ENCODE measurements around the gene ELL2.
"Not testable (repeated sequence)": the region's sequence is repeated elsewhere in the genome, so short reads cannot be mapped to it uniquely, and the experiment has no call there.

ELL2 gene

DNA sequence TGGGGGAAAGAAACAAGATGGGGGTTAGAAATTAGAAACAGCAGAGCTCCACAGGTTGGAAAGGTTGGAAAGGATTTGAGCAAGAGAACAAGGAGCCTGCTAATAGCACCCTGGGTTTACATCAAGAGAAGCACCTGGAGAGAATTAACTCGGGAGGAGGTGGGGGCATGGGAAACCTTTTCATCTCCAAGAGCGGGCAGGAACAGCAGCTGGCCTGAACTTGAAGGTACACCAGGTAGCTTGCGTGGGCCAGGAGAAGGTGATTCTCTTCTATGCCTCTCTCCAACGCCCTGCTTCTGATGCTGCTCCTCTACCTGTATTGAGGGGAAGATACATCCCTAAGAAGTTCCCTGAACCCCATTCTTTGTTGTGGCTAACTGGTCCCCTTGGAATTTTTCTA lies 102.0 kb downstream of the ELL2 start:
- no peak for DNase-seq (ENCODE audit: low spot score)

DNA sequence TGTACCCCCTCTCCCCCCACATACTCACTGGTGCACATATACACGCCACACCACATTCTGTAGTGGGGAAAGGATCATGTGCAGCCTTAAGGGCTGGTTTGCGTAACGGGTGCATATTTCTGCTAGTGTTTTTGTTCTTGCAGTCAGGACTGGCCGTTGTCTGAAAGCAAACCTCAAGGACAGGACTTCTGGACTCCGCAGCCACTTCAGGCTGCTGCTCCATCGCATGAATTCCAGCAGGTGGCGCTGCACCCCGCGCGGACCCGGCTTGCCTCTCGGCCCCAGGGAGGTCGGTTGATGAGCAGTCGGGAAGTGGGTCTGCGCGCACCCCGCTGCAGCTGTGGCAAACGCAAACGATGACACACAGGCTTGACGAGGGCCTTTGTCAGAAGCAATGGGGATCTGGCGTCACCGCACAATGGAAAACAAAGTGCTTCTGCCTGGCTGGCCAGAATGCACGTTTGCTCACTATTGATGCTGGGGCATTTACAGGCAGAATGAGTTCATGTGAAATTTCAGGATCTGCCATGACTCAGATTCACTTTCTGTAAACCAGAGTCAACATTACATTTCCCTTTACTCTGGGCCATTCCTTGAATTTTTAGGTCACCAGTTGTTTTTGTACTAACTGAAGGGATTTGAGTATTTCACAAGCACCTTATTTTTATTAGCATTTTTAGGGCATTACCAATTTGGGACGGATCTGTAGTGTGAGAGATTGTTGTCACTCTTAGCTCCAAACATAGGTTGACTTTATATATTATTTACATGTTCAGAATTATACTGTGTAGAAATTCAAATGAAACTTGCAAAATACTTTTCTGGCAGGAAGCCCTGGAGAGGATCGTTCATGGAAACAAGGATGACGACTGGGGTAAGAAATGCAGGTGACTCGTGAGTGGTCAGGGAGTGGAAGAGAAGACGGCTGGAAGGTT lies 102.7 kb downstream of the ELL2 start:
- peak; percentile 83 for DNase-seq (ENCODE audit: low spot score)

DNA sequence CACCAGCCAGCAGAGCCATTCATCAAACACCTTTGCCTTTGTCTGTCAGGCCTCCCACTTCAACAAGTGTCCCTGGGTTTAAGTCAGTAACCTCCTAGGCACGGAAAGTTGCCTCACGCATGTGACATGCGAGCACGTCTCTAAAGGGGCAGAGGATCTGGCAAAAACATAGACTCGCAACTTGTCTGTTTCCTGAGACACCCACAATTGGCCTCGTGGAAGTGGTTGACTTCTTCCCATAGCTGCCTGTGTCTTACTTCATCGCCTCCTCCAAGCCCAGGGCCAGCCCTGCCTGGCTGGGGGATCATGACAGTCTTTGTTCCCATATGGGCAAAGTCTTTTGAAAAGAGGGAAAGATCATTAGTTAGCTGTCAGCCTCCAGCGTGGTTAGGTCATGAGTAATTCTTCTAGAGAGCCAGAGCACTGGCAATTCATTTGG lies 103.6 kb downstream of the ELL2 start:
- no peak for DNase-seq (ENCODE audit: low spot score)

DNA sequence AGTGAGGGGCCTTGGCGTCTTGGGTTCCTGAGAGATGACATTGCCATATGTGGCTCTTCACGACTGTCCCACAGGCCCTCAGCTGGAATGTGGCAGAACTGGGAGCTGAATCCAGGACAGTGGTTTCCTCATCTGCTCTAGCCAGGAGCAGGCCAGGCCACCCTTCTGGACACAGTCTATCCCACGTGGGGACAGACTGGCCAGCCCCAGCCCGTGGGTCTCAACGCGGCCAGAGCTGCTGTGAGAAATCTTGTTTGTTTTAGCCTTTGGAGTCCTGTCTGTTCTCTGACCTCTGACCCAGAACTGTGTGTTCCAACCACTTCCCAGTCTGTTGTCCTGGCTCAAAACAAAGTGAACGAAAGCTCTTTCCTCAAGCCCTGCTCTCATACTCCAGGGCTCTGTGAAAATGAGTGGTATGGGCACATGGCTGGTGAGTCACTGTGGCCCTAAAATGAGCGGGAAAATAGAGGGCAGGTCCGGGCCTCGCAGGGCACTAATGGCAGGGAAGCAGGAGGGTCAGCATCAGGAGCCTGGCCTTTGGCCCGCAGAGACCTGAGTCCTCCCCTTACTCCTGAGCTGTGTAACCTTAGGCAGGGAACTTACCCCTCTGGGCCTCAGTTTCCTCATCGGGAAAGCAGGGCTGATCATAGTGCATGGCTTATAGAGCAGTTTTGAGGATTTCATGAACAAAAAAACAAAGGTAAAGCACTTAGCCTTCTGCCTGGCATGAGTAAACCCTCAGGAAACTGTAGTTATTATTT lies 104.3 kb downstream of the ELL2 start:
- DNase-seq (ENCODE audit: low spot score), result no peak

DNA sequence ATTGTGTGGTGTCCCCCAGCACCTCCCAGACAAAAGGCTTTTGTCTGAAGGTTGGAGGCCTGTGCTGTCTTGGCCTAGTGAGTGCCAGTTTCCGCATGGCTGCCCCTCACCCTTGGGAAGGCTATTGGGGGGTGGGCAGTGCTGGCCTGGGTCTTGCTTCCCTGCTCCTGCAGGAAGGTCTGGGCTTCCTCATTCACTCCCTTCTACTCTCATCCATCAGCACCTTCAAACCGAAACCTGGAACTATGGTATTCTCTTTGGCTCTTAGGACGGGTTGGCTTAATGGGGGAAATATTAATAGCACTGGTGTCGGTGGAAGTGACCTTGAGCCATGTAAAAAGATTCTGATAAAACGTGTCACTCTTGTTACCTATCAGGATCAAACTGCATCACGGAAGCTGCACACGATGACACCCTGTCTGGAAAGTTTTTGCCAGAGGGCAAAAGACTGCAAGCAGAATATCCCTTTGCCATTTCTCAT lies 105.1 kb downstream of the ELL2 start:
- DNase-seq (ENCODE audit: low spot score), result no peak

DNA sequence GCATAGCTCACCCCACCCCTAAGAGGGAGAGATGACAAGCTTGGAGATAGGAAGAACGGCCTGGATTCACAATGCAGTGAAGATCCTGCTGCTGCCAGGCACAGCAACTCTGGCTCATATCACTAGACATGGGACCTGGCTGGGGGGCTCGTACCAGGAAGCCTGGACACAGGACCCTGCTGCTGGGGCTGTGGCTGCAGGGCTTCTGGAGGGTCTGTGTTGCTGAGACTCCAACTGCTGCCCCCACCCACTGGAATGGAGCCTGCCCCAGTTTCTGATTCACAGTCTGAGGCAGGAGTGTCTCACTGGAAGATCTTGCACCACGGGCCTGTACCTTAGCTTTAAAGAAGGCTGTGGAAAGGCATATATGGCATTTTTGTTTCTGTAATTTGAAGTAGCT lies 108.2 kb downstream of the ELL2 start:
- DNase-seq (ENCODE audit: low spot score), result no peak

DNA sequence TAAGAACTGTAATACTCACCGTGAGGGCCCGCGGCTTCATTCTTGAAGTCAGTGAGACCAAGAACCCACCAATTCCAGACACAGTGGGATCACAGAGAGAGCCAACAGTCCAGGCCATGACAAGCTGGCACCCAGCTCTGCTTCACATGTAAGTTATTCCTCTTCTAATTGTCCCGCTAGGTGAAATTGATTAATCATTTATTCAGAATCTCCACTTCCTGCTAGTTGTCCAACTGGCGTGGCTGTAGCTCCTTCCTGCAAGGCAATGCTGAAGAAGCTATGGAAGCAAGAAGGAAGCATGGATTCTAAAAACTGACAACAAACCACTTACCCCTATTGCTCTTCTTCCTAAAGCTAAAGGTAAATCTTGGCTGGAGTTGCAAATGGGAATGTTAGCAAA lies 109.1 kb downstream of the ELL2 start:
- no peak for DNase-seq (ENCODE audit: low spot score)

DNA sequence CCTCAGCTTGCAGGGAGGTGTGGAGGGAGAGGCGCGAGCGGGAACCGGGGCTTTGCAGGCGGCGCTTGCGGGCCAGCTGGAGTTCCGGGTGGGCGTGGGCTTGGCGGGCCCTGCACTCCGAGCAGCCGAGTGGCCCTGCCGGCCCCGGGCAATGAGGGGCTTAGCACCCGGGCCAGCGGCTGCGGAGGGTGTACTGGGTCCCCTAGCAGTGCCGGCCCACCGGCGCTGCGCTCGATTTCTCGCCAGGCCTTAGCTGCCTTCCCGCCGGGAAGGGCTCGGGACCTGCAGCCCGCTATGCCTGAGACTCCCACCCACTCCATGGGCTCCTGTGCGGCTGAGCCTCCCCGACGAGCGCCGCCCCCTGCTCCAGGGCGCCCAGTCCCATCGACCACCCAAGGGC lies 110.5 kb downstream of the ELL2 start:
- not testable (repeated sequence) for DNase-seq (ENCODE audit: low spot score)

DNA sequence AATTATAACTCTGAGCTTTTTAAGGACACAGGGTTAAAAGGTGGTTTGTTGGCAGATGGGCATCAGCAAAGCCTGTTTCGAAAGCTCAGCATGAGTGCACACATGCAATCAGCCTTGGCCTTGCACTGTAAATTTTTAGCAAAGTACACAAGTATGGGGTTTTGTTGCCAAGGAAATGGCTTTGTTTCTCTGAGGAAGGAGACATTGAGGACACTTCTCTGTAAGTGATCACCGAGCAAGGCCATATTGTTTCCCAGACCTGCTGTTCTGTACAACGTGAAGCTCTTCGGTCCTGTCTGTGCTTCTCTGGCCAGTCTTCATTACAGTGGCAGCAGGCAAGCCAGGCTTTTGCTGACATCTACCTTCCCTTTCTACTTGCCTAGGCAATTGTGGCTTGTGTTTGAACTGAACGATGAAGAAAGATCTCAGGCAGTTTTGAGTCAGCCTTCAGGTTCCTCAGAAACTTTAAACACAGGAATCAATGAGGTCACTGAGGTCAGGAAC lies 111.2 kb downstream of the ELL2 start:
- no peak for DNase-seq (ENCODE audit: low spot score)

DNA sequence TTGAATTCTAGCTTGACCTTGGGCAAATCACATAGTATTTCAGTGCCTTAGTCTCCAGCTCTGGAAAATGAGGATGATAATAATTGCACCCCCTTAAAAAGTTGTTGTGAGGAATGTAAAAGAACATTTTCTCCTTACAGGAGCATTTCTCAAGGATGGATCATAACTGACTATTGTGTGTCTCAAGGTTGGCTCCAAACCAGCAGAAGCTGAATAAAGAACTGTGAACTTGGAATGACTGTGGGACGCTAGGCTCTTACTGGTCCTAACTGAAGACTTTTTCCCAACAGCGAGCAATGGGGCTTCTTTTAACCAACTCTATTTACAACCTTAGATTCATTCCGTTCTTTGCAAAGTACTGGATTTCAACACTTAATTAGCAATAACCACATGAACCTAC lies 113.0 kb downstream of the ELL2 start:
- DNase-seq (ENCODE audit: low spot score), result no peak

DNA sequence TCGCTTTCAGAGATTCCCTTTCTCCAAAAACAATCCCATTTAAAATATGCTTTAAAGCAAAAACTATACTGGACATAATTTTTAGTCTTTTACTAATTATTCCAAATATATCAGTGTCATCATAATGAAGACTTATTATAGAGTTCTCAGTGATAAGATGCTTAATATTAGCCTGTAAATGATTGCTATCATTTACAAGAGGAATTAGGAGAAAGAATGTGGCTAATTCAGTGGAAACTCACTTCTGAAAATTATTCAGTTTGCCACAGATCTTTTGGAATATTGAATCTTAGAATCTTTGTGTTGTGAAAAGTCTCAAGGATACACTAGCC lies 114.4 kb downstream of the ELL2 start:
- no peak for DNase-seq (ENCODE audit: low spot score)

DNA sequence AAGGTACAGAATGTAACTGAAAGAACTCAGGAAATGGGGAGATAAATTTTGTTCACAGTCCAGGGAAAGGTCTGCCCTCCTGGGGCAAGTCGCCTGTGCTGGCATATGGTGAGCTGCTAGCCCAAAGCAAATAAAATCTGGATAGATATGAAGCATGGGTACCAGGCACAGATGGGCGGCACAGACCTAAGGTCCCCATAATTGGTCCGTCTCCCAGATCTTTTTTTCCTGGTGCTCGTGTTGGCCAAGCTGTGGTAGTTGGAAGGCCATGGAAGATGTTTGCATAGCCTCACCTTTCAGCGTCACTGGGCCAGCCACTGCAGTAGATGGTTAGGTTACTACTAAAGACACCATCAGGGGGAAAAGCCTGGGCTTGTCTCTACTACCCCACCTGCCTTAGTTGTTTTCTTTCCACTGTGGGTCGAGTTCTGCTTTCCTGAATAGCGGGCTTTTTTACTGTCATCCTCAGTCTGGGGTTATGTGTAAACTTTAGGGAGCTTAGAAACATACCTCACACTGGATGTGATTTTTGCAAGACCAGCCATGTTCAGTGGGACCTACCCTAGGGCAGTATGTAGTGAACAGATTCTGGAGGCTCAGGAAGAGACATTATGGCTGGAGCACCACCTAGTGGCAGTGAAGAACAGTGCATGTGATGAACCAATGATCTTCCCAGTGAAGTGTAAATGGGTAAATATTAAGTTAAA lies 114.9 kb downstream of the ELL2 start:
- DNase-seq (ENCODE audit: low spot score), result peak; percentile 87

DNA sequence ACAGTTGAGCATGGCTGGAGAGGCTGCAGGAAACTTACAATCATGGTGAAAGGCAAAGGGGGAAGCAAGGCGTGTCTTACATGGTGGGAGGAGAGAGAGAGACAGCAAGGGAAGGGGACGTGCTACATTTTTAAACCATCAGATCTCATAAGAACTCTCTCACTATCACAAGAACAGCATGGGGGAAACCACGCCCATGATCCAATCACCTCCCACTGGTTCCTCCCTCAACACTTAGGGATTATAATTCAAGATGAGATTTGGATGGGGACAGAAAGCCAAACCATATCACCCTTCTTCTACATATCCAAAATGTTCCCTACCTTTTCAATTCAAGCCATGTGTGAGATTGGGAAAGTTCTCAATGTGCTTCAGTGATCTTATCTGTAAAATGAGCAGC lies 116.3 kb downstream of the ELL2 start:
- no peak for DNase-seq (ENCODE audit: low spot score)

DNA sequence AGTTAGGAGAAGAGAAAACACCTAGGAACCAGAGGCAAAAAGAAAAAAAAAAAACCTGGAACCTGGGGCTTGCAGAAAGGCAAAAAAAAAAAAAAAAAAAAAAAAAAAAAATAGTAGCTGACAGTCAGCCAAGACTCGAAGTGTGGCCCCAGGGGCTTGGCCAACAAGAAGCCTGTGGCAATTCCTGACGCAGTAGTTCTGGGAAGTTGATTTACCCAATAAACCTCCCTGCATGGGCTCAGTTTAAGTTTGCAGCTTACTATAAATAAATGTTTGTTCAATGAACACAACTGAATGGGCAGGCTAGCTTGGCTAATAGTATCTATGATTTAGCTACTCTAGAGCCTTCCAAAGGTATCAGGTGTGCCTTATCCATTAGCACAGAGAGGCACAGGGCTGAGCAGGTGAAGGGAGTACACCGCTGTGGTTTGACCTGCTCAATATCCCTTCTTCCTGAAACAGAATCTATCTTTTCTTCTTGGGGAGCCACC lies 117.9 kb downstream of the ELL2 start:
- DNase-seq (ENCODE audit: low spot score), result no peak

DNA sequence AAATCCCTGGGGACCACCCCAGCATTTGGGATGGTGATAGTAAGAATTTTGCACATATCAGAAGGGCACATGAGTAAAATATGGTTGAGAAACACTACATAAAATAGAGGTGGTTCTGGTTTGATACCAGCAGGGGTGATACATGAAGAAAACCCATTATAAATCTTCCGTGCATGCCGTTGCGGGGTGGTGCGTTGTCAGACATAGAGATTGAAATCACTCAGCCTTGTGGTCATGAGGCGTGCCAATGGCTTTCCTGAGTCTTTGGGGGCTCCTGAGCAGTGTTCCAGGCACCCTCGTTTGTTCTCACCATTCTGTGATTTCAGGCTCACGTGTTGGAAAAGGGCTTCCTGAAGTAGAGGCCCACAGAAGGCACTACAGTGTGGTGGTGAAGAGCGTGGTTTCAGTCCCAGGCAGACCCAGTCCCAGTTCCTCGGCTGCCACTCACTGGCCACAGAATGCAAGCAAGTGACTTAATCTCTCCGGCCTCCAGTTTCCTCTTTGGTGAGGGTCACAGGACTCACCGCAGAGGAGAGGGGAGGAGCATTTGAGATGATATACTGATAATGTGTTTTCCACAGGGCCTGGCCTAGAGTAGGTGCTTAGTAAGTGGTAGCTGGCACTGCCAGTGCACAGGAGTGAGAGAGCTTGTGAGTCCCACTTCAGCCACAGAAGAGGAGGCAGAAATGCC lies 118.7 kb downstream of the ELL2 start:
- peak; percentile 85 for DNase-seq (ENCODE audit: low spot score)

DNA sequence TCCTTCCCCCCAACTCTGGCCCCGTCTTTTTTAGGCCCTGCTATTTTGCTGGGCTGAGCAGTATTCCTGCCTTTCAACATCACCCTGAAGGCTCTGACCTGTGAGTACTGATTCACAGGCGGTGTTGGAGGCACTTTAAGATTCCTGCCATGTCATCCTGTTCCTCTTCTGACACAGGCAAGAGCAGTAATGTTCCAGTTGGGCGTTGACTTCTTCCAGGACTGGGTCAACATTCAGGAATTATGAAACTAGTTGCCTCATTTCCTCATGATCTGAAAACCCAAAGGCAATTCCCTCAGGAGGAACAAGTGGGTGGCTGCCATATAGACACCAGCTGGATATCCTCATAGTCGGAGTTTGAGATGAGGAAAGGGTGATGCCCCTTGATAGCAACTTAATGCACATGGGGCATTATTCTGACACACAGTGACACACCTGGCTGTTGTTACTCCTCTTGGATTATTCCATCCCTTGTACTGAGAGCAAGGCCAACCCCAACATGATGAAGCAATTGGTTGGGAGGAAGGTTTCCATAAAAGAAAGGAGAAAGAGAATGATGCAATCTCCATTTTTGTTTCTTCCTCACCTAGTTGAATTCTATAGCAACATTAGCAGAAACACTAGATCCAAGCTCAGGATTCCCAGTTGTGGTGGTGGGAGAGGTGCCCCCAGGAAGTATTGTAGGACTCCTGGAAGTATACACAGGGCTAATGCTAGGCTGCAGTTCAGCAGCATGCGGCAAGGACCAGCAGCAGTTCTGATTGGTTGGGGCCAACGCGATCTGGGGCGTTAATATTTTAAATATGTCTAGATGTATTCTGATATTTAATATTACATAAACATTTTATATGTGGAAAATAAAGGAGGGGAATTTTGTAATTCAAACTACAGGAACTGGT lies 119.5 kb downstream of the ELL2 start:
- no peak for DNase-seq (ENCODE audit: low spot score)

DNA sequence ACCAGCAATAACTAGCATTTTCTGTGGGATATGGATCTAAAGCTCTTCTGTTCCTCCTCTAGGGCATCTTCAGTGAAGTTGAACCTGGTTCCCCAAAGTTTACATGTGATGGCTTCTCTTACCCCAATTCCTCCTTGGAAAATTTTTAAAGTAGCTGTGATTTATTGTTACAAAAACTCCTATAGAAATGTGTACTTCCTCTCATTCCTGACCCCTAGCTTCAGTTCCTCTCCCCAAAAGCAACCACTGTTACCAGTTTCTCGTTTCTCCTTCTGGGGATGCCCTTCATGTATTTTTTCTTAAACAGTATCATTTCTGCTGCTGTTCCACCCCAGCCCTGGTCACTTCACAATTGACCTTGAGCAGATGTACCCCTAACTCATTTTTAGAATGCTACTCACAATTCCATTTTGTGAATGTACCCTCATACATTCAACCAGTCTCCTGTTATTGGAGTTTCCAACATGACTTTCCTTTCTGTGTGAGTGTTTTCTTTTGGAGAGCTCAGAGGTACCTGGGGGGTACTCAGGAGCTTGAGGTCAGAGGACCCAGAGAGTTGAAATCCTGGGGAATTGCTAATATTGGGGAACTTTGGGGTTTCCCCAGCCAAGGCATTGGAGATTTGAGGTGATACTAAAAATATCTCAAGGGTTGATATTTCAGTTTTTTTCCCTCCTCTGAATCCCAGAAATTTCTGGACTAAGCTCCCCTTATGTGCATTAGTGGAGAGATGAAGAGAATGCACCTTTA lies 120.5 kb downstream of the ELL2 start:
- no peak for DNase-seq (ENCODE audit: low spot score)

DNA sequence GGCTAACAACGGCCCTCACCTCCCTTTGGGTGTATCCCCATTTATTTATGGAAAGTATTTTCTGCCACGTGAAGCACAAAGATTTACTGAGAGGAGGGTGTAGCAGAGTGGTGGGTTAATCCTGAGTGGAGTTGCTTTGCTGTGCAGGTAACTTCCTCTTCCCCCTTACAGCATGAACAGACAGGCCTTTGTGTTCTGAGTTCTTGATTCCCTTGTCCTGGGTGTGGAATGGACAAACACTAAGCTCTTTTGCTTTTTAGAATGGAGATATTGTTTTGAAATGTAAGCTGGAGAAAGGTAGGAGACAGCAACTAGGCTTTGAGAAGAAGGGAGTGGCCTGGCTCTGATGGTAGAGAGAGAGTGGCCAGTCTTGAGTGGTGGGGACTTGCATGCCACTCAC lies 122.0 kb downstream of the ELL2 start:
- DNase-seq (ENCODE audit: low spot score), result no peak

DNA sequence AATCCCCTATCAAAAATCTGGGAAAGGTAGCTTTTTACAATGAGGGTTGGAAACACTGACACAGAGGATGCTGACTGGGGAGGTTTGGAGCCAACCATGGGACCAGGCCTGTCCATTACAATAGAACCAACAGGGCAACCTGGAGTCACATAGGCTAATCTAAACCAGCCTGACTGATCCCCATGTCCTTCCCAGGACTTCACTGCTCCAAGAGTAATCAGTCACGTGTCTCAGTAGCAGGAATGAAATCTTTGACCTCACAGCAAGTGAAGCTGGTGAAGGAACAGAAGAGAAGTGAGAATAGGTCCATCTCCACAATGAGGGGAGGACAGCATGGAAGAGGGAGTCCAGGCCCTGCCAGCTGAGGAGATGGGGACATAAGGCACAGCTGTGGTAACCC lies 123.1 kb downstream of the ELL2 start:
- no peak for DNase-seq (ENCODE audit: low spot score)

DNA sequence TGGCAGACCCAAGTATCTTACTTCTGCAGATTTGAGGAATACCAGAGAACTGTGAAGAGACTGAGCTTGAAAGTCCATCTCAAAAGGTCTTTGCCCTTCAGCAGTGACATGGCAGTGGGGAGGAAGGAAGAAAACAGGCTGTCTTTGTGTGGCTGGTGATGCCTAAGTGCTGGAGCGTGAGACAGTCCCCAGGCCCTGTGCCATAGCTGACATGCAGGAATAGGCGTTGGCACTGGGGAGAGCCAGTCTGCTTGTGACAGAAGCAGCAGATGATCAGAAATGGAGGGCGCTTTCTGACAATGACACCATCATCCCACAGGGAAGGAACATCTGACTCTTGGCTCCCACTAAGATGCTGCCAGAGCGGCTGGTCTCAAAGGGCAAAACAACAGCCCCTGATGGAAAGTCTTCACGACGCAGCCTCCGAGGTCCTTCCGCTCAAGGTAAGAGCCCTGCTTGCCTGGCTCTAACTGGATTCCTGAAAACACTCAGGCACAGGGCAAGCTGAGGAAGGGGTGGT lies 123.6 kb downstream of the ELL2 start:
- DNase-seq (ENCODE audit: low spot score), result no peak
